ENCODE results near the gene CACNA1B.

The CACNA1B gene

GRCh38 chr9:137972355-137972987 lies 94.9 kb downstream of the CACNA1B start:
- peak overlapping the region; percentile 61 for H3K18ac ChIP-seq (ENCODE audit: low read length)
- H3K9me3 ChIP-seq (replicated peaks in 1 of 2; ENCODE audit: control insufficient read depth in 2 of 2, insufficient read depth in 1 of 2, low read depth in 1 of 2, low read length in 2 of 2): peaks cover 0 to 11% of the 10 kb centered on the region in 2 donors
- H3K4me2 ChIP-seq (ENCODE audit: insufficient read depth, low read length, poor library complexity, severe bottlenecking): no peak overlapping the region
- no peak overlapping the region for H2BK5ac ChIP-seq (ENCODE audit: low read length)
- no peak overlapping the region for H3K14ac ChIP-seq (ENCODE audit: low read length)
- H4K8ac ChIP-seq (ENCODE audit: low read depth, low read length): no peak overlapping the region
- H2BK120ac ChIP-seq (ENCODE audit: low read depth, low read length): no peak overlapping the region
- H3K27ac ChIP-seq (replicated peaks; ENCODE audit: low read length): no peak overlapping the region
- H3K23ac ChIP-seq (ENCODE audit: low read depth, low read length, poor library complexity): no peak overlapping the region
- H2AK5ac ChIP-seq (ENCODE audit: low read depth, low read length): no peak overlapping the region
- H4K91ac ChIP-seq (ENCODE audit: low read depth, low read length, poor library complexity): no peak overlapping the region
- no peak overlapping the region for H2AFZ ChIP-seq (ENCODE audit: low read length)
- no peaks in the 10 kb centered on the region for H3K27me3 ChIP-seq (ENCODE audit: control insufficient read depth in 3 of 3, insufficient read depth in 3 of 3, low read depth in 1 of 3, low read length in 3 of 3)
- no CpG with 5 or more reads among the region's 16 CpGs for WGBS, 2 donors (ENCODE audit: extremely low coverage in 2 of 2, insufficient read length in 2 of 2, insufficient replicate concordance in 1 of 2)
- H2BK15ac ChIP-seq (ENCODE audit: low read length): no peak overlapping the region
- H3K79me1 ChIP-seq (ENCODE audit: low read depth, low read length): no peaks in the 10 kb centered on the region
- H3K4me3 ChIP-seq (ENCODE audit: low read length in 2 of 2): no peak overlapping the region
- H3K4me1 ChIP-seq (ENCODE audit: control insufficient read depth in 2 of 2, insufficient read depth in 1 of 2, low read depth in 1 of 2, low read length in 2 of 2): peaks cover 4 to 12% of the 10 kb centered on the region in 2 donors
- no peak overlapping the region for H3K9ac ChIP-seq (ENCODE audit: low read depth, low read length, poor library complexity)
- no peak for DNase-seq (ENCODE audit: low spot score)
- H2BK12ac ChIP-seq (ENCODE audit: low read length): no peak overlapping the region
- no peaks in the 10 kb centered on the region for H3K36me3 ChIP-seq (replicated peaks in 1 of 2; ENCODE audit: control insufficient read depth in 2 of 2, insufficient read depth in 2 of 2, low read length in 2 of 2)
- H3K4ac ChIP-seq (ENCODE audit: low read length): no peak overlapping the region

DNA sequence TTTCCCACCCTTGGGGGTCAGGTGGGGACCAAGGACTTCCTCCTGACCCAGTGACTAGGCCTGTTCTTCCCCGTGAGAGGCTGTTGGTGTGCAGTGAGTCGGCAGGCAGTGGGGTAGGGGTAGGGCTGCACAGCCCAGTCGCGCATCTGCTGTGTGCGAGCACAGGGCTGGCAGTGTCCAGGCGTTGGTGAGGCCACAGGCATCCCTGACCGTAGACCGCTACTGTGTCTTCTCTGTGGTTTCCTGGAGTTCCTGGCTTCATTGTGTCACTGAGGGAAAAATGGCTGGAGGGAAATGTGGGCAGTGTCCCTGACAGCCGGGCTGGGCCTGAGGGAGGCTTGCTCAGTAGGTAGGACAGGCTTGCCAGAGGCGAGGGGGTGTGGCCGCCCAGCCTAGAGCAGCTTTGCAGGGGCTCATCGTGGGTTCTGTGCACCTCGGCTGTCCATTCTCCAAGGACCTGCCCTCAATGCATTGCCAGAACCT lies 95.4 kb downstream of the CACNA1B start:
- Histone ChIP-seq H3K27ac (replicated peaks; ENCODE audit: low read length) (no peak overlapping the region), H3K36me3 (replicated peaks in 1 of 2; ENCODE audit: control insufficient read depth in 2 of 2, insufficient read depth in 2 of 2, low read length in 2 of 2) (no peaks in the 10 kb centered on the region), H4K91ac (ENCODE audit: low read depth, low read length, poor library complexity) (no peak overlapping the region), H3K4ac (ENCODE audit: low read length) (no peak overlapping the region), H2AK5ac (ENCODE audit: low read depth, low read length) (no peak overlapping the region), H3K14ac (ENCODE audit: low read length) (no peak overlapping the region), H2AFZ (ENCODE audit: low read length) (no peak overlapping the region), H2BK12ac (ENCODE audit: low read length) (no peak overlapping the region), H2BK5ac (ENCODE audit: low read length) (no peak overlapping the region), H2BK120ac (ENCODE audit: low read depth, low read length) (no peak overlapping the region), H3K9ac (ENCODE audit: low read depth, low read length, poor library complexity) (no peak overlapping the region), H3K4me1 (ENCODE audit: control insufficient read depth in 2 of 2, insufficient read depth in 1 of 2, low read depth in 1 of 2, low read length in 2 of 2) (peaks cover 4 to 9% of the 10 kb centered on the region in 2 donors), H3K27me3 (ENCODE audit: control insufficient read depth in 3 of 3, insufficient read depth in 3 of 3, low read depth in 1 of 3, low read length in 3 of 3) (no peaks in the 10 kb centered on the region), H4K8ac (ENCODE audit: low read depth, low read length) (no peak overlapping the region), H3K79me1 (ENCODE audit: low read depth, low read length) (no peaks in the 10 kb centered on the region), H3K23ac (ENCODE audit: low read depth, low read length, poor library complexity) (peak overlapping the region; percentile 50), H3K4me2 (ENCODE audit: insufficient read depth, low read length, poor library complexity, severe bottlenecking) (no peak overlapping the region), H3K4me3 (ENCODE audit: low read length in 2 of 2) (no peak overlapping the region), H3K9me3 (replicated peaks in 1 of 2; ENCODE audit: control insufficient read depth in 2 of 2, insufficient read depth in 1 of 2, low read depth in 1 of 2, low read length in 2 of 2) (peaks cover 0 to 11% of the 10 kb centered on the region in 2 donors), H2BK15ac (ENCODE audit: low read length) (no peak overlapping the region), H3K18ac (ENCODE audit: low read length) (no peak overlapping the region)
- no peak for DNase-seq (ENCODE audit: low spot score)
- WGBS, 2 donors (ENCODE audit: extremely low coverage in 2 of 2, insufficient read length in 2 of 2, insufficient replicate concordance in 1 of 2): no CpG with 5 or more reads among the region's 13 CpGs

DNA sequence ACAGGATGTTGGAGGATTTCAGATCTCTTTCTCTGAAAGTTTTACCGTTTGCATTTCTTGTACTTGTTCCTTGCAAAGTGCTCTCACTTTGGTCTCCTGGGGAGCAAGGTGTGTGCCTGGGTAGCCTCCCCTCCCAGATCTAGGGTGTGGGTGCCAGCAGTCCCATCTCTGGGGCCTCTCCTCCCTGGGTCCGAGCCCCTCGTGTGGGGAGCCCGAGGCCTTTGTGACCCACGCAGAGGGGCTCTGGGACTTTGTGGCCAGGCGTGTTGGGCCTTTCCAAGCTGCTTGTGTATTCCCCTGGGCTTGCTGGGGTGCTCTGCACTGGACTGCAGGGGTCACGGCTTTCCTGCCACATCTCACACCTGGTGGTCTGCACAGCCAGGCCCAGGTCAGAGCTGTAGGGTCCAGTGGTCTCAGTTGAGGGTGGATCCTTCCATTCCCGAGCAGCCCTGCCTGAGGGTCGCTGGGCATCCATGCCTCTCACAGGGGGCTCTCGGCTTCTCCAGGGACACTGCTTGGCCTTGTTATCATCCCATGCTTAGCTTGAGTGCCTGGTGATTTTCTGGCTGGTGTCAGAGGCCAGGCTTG lies 96.3 kb downstream of the CACNA1B start:
- no peaks in the 10 kb centered on the region for H3K36me3 ChIP-seq (replicated peaks in 1 of 2; ENCODE audit: control insufficient read depth in 2 of 2, insufficient read depth in 2 of 2, low read length in 2 of 2)
- no peak overlapping the region for H2BK120ac ChIP-seq (ENCODE audit: low read depth, low read length)
- no peak overlapping the region for H2AFZ ChIP-seq (ENCODE audit: low read length)
- no peak overlapping the region for H3K4me2 ChIP-seq (ENCODE audit: insufficient read depth, low read length, poor library complexity, severe bottlenecking)
- H3K9me3 ChIP-seq (replicated peaks in 1 of 2; ENCODE audit: control insufficient read depth in 2 of 2, insufficient read depth in 1 of 2, low read depth in 1 of 2, low read length in 2 of 2): peaks cover 0 to 12% of the 10 kb centered on the region in 2 donors
- H3K4ac ChIP-seq (ENCODE audit: low read length): no peak overlapping the region
- H4K8ac ChIP-seq (ENCODE audit: low read depth, low read length): no peak overlapping the region
- no peak overlapping the region for H3K18ac ChIP-seq (ENCODE audit: low read length)
- H2BK15ac ChIP-seq (ENCODE audit: low read length): no peak overlapping the region
- no peak for DNase-seq (ENCODE audit: low spot score)
- no CpG with 5 or more reads among the region's 10 CpGs for WGBS, 2 donors (ENCODE audit: extremely low coverage in 2 of 2, insufficient read length in 2 of 2, insufficient replicate concordance in 1 of 2)
- no peak overlapping the region for H3K4me3 ChIP-seq (ENCODE audit: low read length in 2 of 2)
- H4K91ac ChIP-seq (ENCODE audit: low read depth, low read length, poor library complexity): no peak overlapping the region
- H3K14ac ChIP-seq (ENCODE audit: low read length): no peak overlapping the region
- peaks cover 4 to 6% of the 10 kb centered on the region in 2 donors for H3K4me1 ChIP-seq (ENCODE audit: control insufficient read depth in 2 of 2, insufficient read depth in 1 of 2, low read depth in 1 of 2, low read length in 2 of 2)
- H2BK12ac ChIP-seq (ENCODE audit: low read length): no peak overlapping the region
- peak overlapping the region; percentile 13 for H3K23ac ChIP-seq (ENCODE audit: low read depth, low read length, poor library complexity)
- H3K9ac ChIP-seq (ENCODE audit: low read depth, low read length, poor library complexity): peak overlapping the region; percentile 55
- H2AK5ac ChIP-seq (ENCODE audit: low read depth, low read length): no peak overlapping the region
- no peak overlapping the region for H2BK5ac ChIP-seq (ENCODE audit: low read length)
- no peaks in the 10 kb centered on the region for H3K27me3 ChIP-seq (ENCODE audit: control insufficient read depth in 3 of 3, insufficient read depth in 3 of 3, low read depth in 1 of 3, low read length in 3 of 3)
- H3K79me1 ChIP-seq (ENCODE audit: low read depth, low read length): no peaks in the 10 kb centered on the region
- H3K27ac ChIP-seq (replicated peaks; ENCODE audit: low read length): no peak overlapping the region

GRCh38 chr9:137974746-137975526 lies 97.4 kb downstream of the CACNA1B start:
- H3K23ac ChIP-seq (ENCODE audit: low read depth, low read length, poor library complexity): no peak overlapping the region
- no peak overlapping the region for H2BK5ac ChIP-seq (ENCODE audit: low read length)
- H2AK5ac ChIP-seq (ENCODE audit: low read depth, low read length): peak overlapping the region; percentile 18
- H3K4me2 ChIP-seq (ENCODE audit: insufficient read depth, low read length, poor library complexity, severe bottlenecking): no peak overlapping the region
- H3K9ac ChIP-seq (ENCODE audit: low read depth, low read length, poor library complexity): no peak overlapping the region
- no peak overlapping the region for H3K14ac ChIP-seq (ENCODE audit: low read length)
- no peaks in the 10 kb centered on the region for H3K27me3 ChIP-seq (ENCODE audit: control insufficient read depth in 3 of 3, insufficient read depth in 3 of 3, low read depth in 1 of 3, low read length in 3 of 3)
- no peak overlapping the region for H2BK12ac ChIP-seq (ENCODE audit: low read length)
- WGBS, 2 donors (ENCODE audit: extremely low coverage in 2 of 2, insufficient read length in 2 of 2, insufficient replicate concordance in 1 of 2): no CpG with 5 or more reads among the region's 15 CpGs
- no peak for DNase-seq (ENCODE audit: low spot score)
- peak overlapping the region; percentile 46 for H3K18ac ChIP-seq (ENCODE audit: low read length)
- peaks cover 0 to 15% of the 10 kb centered on the region in 2 donors for H3K9me3 ChIP-seq (replicated peaks in 1 of 2; ENCODE audit: control insufficient read depth in 2 of 2, insufficient read depth in 1 of 2, low read depth in 1 of 2, low read length in 2 of 2)
- H3K36me3 ChIP-seq (replicated peaks in 1 of 2; ENCODE audit: control insufficient read depth in 2 of 2, insufficient read depth in 2 of 2, low read length in 2 of 2): no peaks in the 10 kb centered on the region
- no peak overlapping the region for H3K27ac ChIP-seq (replicated peaks; ENCODE audit: low read length)
- H4K91ac ChIP-seq (ENCODE audit: low read depth, low read length, poor library complexity): no peak overlapping the region
- H4K8ac ChIP-seq (ENCODE audit: low read depth, low read length): no peak overlapping the region
- peaks cover 4 to 6% of the 10 kb centered on the region in 2 donors for H3K4me1 ChIP-seq (ENCODE audit: control insufficient read depth in 2 of 2, insufficient read depth in 1 of 2, low read depth in 1 of 2, low read length in 2 of 2)
- H3K4me3 ChIP-seq (ENCODE audit: low read length in 2 of 2): no peak overlapping the region
- H2AFZ ChIP-seq (ENCODE audit: low read length): no peak overlapping the region
- H2BK15ac ChIP-seq (ENCODE audit: low read length): no peak overlapping the region
- H3K79me1 ChIP-seq (ENCODE audit: low read depth, low read length): no peaks in the 10 kb centered on the region
- H3K4ac ChIP-seq (ENCODE audit: low read length): no peak overlapping the region
- H2BK120ac ChIP-seq (ENCODE audit: low read depth, low read length): no peak overlapping the region
